ENCODE data around the gene RUNX2. TPM values are rescaled to one million over a fixed set of nuclear protein-coding genes. Genes with fewer than 3 reads are reported as not detected.
"Not testable (repeated sequence)": the region's sequence is repeated elsewhere in the genome, so short reads cannot be mapped to it uniquely, and the experiment has no call there.

Gene RUNX2
- total RNA-seq, 1 donor from 2014 or later, result 6.3 TPM

DNA sequence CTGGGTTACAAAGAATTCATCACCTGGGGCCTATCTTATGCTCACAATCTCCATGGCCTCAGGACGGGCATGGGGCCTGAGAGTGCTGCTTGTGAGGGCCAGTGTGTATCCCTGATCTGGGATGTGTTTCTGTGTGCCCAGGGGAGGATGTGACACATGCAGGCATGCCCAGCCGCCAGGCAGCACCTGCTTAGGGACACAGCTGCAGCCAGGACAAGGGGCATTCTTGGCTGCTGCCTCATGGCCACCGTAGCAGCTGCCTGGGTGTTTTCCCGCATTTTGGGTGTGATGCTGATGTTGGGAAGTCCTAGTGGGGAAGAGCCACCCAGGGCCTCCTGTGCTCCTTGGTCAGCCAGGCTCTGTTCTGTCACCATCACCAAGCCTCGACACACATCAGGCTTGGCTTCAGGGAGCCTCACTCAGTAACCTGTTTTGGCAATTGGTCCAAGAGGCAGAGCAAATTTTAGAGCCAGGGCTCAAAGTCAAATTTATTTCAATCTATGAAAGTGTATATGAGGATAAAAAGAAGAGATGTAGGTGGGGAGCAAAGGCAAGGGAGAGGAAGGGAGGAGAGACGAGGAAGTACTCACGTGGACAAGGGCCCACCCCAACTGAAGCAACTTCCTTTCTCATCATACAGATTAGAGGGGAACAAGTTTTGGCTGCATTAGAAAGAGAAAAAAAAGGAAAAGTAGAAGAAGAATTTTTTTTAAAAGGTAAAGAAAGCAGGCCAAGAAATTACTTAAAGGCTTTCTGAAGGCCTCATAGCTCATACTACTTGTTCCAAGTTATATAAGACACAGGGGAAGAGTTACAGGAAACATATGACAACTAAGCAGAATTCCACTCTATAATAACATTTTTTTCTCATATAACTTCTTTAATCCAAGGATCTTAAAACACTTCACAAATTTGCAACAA, 319.5 kb downstream of the RUNX2 start:
- peak; percentile 43 for DNase-seq (ENCODE audit: low spot score)

DNA sequence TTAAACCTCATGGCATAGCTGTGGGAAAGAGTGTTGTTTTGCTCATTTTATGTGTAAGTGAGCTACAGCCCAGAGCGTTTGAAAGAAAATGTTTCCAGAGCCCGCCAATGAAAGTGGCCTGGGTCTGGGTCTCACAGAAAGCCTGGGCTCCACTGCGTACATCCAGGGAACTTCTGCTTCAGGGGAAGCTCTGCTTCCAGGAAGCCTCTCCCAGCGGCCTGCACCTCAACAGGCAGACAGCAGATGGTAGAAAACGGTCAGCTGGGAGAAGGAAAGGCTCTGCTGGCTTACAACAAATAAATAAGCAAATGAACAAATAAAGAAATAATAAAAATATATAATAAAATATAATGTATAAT, 320.1 kb downstream of the RUNX2 start:
- no peak for DNase-seq (ENCODE audit: low spot score)

DNA sequence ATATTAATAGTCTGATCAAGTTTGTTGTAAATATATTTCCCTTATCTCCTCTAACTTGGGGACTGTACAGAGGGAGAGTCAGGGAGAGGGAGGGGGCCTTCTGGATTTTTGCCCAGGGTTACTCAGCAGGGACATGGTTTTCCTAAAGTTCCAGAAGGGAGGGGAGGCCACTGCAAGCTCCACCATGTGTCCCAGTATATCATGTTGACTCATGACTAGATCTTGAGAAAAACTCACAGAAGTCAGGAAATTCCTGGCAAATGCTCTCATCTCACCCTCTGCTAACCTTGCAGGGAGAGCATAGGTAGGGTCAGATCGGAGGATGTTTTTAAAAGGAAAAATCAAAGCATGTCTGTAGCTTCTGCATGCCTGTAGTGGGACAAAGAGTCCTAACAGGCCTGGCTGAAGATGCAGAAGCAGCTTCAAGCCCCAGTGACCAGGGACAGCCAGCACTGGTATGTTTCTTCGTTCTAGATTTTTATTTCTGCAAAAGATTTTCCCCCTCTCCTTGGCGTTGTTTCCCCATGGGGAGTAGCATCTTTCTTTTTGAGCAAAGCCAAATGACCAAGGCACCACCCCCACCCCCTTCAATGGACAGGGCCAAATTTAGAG, 322.5 kb downstream of the RUNX2 start:
- DNase-seq (ENCODE audit: low spot score), result peak; percentile 48

DNA sequence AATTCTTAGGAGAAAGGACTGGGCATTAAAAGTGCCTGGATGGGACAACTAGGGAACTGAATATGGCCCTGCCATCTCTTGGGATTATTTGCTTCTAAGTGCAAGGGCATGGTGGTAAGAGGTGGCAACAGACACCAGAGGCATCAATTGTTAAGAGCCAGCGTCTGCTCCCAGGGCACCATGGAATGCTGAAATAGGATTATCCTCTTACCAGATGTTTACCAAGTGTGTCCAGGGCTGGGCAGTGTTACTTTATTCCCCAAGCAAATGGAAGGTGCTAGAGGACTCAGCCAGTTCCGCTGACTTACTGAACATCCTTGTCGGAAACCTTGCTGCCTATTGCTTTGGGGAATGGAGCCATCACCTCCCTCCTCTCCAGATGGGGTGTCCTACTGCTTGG, 323.2 kb downstream of the RUNX2 start:
- no peak for DNase-seq (ENCODE audit: low spot score)

DNA sequence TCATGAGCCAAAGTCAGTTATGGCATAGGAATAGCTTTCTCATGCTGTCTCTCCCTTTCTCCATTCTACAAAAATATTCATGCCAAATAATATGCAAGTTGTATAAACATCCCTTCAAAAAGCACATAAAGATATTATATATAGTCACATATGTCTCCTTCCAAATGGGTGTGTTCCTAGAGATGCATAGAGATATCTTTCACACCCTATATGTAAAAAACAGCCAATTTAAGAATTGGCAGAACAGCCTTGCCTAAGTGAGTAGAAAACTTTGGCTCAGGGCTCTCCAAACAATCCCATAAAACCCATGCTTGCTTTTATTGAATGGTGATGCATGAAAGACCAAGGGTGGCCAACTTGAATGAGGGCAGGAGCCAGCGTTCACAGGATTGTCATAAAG, 324.3 kb downstream of the RUNX2 start:
- DNase-seq (ENCODE audit: low spot score), result no peak

DNA sequence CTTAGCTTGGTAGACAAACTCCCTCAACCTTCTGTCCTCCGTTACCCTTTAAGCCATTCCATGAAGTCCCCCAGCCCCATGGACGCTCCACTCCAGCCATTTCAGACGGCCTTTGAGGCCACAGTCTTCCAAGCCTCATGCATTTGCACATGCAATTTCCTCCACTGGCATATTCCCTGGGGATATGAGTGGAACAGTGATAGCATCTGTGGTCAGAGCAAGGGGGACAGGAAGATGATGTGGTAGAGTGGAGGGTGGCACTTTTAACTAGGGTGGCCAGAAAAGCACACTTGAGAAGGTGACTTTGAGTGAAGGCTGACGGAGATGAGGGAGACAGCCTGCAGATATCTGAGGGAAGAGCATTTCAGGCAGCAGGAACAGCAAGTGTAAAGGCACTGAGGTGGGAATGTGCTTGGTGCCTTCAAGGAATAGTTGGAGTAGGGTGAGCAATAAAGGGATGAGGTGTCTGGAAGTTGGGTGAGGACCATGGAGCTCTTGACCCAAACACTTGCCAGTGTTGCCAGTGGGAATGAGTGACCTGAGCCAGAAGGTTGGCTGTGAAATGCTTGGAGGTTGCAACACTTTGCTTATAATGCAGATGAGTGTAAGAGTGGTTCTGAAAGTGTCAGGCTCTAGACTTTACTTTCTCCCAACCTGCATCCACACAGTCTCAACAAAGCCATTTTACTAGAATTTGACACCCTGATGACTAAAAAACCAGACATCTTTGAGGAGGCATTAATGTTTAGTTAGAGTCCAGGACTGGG, 325.2 kb downstream of the RUNX2 start:
- DNase-seq (ENCODE audit: low spot score), result no peak

DNA sequence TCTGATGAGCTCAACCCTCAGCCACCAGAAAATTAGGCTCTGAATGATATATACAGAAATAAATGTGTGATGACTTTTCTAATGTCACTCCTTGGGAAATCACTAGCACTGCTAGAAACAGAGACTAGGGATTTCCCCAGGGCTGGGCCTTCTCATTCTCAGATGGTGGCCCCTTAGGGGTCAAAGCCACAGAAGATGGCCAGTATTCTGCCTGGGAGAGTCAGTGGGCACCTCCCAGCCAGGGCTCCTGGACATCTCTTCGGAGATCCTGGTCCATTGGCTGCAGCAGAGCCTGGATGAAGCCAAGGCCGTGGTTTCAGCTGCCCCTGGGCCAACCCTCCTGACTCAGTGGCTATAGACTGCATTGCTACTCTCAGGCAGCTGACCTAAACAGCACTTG, 326.5 kb downstream of the RUNX2 start:
- DNase-seq (ENCODE audit: low spot score), result no peak

DNA sequence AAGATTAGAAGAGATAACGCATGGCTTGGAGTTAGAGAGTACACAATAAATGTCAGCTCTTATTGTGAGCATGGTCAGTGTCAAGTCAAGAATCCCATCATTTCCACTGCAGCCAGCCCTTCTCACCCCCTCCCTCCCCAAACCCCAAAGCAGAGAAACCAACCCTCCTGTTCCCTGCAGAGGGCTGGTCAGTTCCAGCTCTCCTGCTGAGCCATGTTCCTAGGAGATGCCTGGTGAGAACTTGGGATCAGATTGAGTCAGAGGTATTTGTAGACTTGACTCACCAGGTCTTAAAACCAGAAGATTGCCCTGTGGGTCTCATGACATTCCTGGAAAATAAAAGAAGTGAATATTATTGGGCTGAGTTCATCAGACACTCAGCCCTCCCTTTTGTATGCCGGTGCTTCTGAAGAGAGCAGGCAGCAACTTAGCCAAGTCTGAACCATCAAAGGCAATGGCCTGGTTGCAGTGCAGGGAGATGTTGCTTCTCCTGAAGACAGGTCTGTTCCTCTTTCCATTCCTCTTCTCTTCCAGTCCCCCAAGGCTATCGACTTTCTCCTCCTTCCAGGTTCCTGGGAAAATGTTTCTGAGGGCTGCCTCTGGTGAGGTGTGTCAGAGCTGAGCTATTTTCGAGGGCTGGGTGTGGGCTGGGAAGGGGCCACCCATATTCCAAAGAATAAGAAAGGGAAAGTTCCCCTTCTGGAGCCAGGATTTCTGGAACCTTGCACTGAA, 327.8 kb downstream of the RUNX2 start:
- DNase-seq (ENCODE audit: low spot score), result peak; percentile 68

DNA sequence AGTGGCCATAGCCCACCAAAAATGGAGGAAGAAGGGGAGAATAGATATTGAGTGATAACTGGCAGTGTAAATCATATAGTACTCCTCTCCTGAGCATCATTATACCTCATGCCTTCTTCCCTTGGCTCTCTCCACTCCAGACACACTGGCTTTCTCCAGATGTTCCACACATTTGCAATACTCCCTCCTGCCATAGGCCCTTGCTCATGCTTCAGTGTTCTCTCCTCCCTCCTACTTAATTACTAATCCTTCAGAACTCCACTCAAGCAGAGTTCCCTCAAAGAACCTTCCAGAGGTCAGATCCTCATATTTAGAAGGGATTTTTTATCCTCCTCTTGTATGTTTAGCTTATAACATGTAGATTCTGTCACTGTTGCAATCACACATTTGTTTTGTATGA, 329.1 kb downstream of the RUNX2 start:
- DNase-seq (ENCODE audit: low spot score), result no peak

DNA sequence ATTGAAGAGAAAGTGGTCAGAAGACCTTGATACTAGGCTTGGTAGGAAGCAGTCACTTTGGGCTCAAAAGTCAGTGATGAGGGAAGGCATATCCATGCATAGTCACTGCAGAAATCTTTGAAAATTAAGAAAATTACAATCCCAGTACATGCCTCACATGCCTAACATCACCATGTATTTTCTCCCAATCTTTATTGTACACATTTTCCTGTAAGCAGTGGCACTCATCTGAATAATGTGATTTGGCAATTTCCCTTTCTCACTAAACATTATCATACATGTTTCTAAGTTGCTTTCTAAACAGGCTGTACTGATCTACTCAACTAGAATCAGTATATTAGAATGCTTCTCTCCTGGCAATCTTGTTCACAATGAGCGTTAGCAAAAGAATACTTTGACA, 330.3 kb downstream of the RUNX2 start:
- DNase-seq (ENCODE audit: low spot score), result no peak

DNA sequence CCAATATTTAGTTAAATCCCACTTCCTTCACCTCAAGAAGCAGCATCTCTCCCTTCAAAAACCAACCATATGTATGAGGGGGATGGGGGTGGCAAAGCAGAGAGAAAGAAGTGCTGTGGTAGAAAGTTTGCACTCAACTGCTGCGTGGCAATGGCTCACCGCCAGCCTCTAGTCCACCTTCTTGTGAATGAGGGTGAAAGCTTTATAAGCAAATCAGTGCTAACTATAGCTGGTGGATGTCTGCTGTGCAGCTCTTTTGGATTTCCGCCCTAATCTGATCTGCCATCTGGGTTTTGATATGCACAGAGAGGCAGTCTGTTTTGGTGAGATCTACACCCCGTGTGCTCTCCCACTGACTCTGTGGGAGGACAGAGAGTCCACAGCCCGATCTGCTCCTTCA, 330.8 kb downstream of the RUNX2 start:
- no peak for DNase-seq (ENCODE audit: low spot score)

DNA sequence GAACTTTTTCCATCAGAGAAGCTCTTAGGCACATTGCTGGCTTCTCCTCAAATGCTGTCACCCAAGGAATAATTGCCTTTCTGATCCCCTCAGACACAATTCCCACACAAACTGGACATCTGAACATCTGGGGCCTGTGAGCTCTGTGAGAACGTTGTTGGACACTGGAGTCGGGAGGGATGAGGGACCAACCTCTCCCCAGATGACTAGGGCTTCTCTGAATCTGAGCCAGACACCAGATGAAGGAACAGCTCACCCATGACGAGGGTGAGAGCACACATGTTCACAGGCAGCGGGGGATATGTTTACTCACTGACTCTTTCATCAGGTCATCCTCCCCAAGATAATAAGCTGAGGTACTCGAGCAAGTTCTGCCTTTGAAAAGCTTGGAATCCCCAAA, 333.5 kb downstream of the RUNX2 start:
- DNase-seq (ENCODE audit: low spot score), result no peak

DNA sequence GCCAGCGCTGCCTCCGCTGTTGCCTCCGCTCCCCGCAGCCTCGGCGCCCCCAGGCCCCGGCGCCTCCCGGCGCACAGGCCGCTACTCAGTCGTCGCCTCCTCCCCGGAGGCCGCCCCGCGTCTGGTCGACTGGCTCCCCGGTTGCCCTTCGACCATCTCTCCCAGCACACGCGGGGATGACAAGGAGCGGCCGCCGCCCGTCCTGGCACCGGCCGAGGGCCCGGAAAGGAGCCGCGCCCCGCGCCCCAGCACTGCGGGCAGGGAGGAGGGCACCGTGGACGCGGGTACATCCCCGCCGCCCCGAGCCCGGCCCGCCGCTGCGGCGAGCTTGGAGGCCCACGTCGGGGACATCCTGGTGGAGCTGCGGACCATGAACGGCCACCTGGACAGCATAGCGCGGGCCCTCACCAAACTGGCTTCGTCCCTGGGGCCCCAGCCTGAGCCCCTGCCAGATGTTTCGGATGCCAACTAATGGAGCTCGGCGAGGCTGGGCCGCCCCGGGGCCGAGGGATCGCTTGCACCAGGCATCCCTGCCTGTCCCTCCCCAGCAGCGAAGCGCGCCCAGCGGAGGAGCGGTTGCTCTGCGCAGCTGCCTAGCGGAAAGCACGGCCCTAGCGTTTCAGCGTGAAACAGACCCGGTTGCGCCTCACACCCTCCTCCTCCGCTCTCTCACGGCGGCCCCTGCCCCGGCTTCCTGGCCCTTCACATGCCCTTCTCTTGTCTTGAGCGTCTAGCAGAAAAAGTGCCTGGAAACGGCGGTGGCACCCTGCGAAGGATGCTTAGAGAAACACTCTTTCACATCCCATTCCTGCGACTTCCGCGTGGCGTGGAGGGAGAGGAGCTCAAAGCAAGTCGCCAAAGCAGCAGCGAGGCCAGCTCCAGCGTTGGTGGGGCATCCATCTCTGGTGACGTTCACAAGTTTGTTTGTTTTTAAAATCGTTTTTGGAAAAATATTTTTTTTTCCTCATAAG, 335.4 kb downstream of the RUNX2 start:
- peak; percentile 10 for DNase-seq (ENCODE audit: low spot score)

DNA sequence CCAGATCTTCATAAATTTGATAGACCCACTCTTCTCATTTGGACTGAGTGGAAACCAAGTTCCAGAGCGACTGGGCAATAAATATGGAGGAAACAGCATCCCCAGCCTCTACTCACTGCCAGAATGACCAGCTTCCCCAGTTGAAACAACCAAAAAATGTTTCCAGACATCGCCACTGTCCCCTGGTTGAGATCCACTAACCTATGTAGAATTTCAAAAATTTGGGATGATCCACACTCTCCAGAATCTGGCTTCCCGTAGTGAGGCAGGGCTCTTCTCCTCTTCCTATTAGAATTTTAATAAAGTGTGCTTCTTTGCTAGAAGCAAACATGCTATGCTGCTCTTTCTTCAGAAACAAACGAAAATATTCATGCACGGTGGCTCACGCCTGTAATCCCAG, 336.6 kb downstream of the RUNX2 start:
- DNase-seq (ENCODE audit: low spot score), result no peak

DNA sequence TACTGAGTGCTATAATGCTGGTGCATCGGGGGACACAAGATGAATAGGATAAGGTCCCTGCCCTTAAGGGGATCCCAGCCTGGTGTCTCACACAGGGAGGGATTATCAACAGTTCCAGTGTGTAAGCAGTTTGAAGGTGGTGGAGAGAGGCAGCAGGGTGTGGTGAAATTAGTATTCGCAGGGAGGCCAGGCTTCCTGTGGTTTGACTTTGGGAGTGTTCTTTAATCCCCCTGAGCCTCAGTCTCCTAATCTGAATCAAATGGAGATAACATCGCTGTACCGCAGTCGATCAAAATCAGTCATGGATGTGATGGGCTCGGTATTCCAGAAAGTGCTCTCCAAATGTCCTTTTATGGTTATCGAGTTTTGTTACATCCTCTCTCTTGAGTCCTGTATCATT, 337.7 kb downstream of the RUNX2 start:
- no peak for DNase-seq (ENCODE audit: low spot score)

DNA sequence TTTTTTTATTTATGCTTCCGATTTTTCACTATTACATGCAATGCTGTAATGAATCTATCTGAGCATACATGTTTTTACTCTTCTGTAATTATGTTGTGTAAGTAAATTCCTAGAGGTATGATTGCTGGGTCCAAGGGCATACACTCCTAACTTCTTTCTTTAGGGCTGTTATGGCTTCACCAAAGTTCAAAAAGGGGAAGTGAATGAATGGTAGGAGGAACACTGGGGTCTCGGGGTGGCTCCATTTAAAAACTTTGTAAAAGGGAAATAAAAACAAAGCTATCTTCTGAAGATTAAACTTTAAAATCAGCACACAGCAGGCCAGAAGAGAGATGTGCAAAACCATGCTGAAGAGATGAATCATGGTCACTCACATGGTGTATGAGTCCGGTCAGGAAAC, 338.7 kb downstream of the RUNX2 start:
- no peak for DNase-seq (ENCODE audit: low spot score)

DNA sequence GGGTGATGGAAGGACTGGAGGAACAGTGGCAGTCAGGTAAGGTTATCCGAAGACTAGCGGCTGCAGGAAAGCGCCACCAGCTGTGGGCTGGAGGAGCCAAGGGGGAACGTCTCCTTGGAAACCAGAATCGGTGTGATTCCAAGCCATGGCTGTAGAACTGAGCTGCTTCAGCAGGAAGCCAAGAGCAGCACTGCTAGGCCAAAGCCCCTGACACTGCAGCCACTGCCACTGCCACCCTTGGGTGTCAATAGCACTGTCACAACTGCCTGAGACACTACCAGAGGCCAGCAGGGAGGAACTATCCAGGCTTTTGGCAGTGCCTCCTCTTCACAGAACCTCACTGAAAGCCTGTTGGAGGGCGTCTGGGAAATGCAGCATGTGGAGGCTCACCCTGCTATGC, 339.2 kb downstream of the RUNX2 start:
- no peak for DNase-seq (ENCODE audit: low spot score)

DNA sequence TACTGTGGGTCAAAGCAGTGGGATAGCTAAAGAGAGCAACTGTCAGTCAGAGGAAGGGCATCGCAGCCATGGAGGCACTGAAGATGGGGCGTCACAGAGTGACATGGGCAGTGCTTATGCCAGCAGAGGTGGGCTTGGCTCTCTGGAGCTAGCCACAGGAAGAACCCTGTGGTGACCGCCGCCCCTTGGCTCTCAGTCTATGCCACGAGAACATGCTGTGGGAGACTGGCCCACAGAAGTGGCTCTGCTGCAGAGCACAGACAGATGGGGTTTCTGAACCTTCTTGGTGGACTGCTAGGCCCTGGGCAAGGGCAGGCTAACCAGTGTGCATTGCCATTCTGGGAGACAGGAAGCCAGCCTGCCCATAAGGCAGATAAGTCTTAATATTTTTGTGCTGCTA, 339.6 kb downstream of the RUNX2 start:
- no peak for DNase-seq (ENCODE audit: low spot score)

DNA sequence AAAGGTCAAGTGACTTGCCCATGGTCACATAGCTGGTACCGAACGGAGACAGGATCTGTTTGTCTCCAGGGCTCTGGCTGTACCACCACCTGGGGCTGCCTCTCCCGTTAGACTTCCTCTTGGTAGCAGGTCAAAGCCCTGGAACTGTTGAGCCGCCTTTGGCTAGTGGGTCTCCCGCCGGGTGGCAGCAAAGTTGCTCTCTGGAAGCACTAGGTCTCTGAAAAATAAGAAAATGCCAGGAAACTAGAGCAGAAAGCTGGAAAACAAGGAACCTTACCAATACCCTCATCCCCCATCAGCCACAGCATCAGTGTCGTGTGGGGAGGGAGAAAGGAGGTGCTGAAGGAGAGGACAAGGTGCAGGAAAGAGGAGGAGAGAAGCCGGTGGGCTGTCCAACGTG, 340.6 kb downstream of the RUNX2 start:
- DNase-seq (ENCODE audit: low spot score), result no peak

DNA sequence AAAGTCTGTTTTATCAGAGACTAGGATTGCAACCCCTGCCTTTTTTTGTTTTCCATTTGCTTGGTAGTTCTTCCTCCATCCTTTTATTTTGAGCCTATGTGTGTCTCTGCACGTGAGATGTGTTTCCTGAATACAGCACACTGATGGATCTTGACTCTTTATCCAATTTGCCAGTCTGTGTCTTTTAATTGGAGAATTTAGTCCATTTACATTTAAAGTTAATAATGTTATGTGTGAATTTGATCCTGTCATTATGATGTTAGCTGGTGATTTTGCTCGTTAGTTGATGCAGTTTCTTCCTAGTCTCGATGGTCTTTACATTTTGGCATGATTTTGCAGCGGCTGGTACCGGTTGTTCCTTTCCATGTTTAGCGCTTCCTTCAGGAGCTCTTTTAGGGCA, 345.0 kb downstream of the RUNX2 start:
- DNase-seq (ENCODE audit: low spot score), result not testable (repeated sequence)

DNA sequence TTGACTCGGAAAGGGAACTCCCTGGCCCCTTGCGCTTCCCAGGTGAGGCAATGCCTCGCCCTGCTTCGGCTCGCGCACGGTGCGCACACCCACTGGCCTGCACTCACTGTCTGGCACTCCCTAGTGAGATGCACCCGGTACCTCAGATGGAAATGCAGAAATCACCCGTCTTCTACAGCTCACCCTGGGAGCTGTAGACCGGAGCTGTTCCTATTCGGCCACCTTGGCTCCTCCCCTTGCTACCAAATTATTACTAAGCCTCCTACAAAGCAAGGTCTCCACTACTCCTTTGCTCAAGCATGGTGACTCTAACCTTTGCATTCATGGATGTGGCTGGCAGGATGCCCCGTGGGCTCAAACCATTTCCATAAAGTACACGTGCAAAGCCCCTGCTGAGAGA, 347.0 kb downstream of the RUNX2 start:
- not testable (repeated sequence) for DNase-seq (ENCODE audit: low spot score)

All from umbilical cord (tissue), 2 donors.